Activated CD8-positive, alpha-beta T cell treated with anti-CD3 and anti-CD28 coated beads for 36 hours (primary cell): Measurements from ENCODE around the gene PTPN13. TPM values are rescaled to one million over a fixed set of nuclear protein-coding genes. Genes with fewer than 3 reads are reported as not detected.

Experiments
- ATAC-seq: fragments of 200-7000 bp; cut with Tn5 transposase; one replicate; pipeline ENCODE4 v1.10.0; 2021; ENCODE audit warnings: mild to moderate bottlenecking, moderate library complexity
- CTCF ChIA-PET: fragments of 350-600 bp; sonication (Branson Sonifier 250); formaldehyde crosslinking; loops from one replicate; lab custom pipeline; 2021; ENCODE audit warnings: antibody characterized with exemption; lab: Charles Lee
- POLR2A ChIA-PET: fragments of 350-600 bp; sonication (Branson Sonifier 250); formaldehyde crosslinking; loops from one replicate; lab custom pipeline; 2021; ENCODE audit warnings: antibody characterized with exemption; lab: Charles Lee
- DNase-seq: peaks from one replicate; pipeline ENCODE4 v3.0.0-alpha.2; 2020
- H3K27ac Mint-ChIP-seq: one replicate; pipeline ENCODE4 v1.8.0; 2021; ENCODE audit warnings: mild to moderate bottlenecking, mixed read lengths
- H3K27me3 Mint-ChIP-seq: one replicate; pipeline ENCODE4 v1.8.0; 2021; ENCODE audit warnings: mixed read lengths
- H3K36me3 Mint-ChIP-seq: one replicate; pipeline ENCODE4 v1.8.0; 2021; ENCODE audit warnings: low read depth, mixed read lengths
- H3K4me1 Mint-ChIP-seq: one replicate; pipeline ENCODE4 v1.8.0; 2021; ENCODE audit warnings: low read depth, mixed read lengths
- H3K4me3 Mint-ChIP-seq: one replicate; pipeline ENCODE4 v1.8.0; 2021; ENCODE audit warnings: mild to moderate bottlenecking, moderate library complexity, mixed read lengths
- H3K9me3 Mint-ChIP-seq: one replicate; pipeline ENCODE4 v1.8.0; 2021; ENCODE audit warnings: mixed read lengths
- CTCF ChIP-seq: fragments of 200-600 bp; IDR thresholded peaks from one replicate; pipeline ENCODE4 v1.8.0; 2022; ENCODE audit warnings: antibody characterized with exemption, mild to moderate bottlenecking
- intact Hi-C: fragments of 100-400 bp; cut with micrococcal nuclease; formaldehyde crosslinking; loops from one replicate; pipeline ENCODE4 v1.10.0; 2022
- total RNA-seq, 2 experiments: library from RNA; stranded (reverse); gene quantifications; one replicate each; pipeline ENCODE4 v1.2.3, GENCODE V29; 2021

PTPN13 gene
- total RNA-seq, 2 experiments from 2014 or later: 0.27 to 0.38 TPM

GRCh38 chr4:86837691-86838503, 243.8 kb downstream of the PTPN13 start:
- Mint-ChIP-seq H3K4me3 (no peak overlapping the region), H3K27ac (no peak overlapping the region), H3K4me1 (no peaks in the 10 kb centered on the region), H3K9me3 (no peaks in the 10 kb centered on the region), H3K27me3 (no peaks in the 10 kb centered on the region), H3K36me3 (no peaks in the 10 kb centered on the region)
- CTCF ChIA-PET: no interaction called here
- ATAC-seq (no peak), DNase-seq (no peak)
- no peak for TF ChIP-seq CTCF
- POLR2A ChIA-PET: no interaction called here
- intact Hi-C loops: no loop called here

GRCh38 chr4:86840858-86841257, 246.7 kb downstream of the PTPN13 start:
- no peak overlapping the region for H3K4me3 Mint-ChIP-seq
- no peaks in the 10 kb centered on the region for H3K27me3 Mint-ChIP-seq
- intact Hi-C loops: no loop called here
- ChIA-PET POLR2A (interaction anchor here (0.6 kb wide), 1 partner anchor 449 kb away, joined by 3 read pairs; no protein-coding TSS in a partner anchor), CTCF (no interaction called here)
- no peak overlapping the region for H3K27ac Mint-ChIP-seq
- H3K9me3 Mint-ChIP-seq: no peaks in the 10 kb centered on the region
- no peaks in the 10 kb centered on the region for H3K36me3 Mint-ChIP-seq
- no peak for ATAC-seq
- H3K4me1 Mint-ChIP-seq: no peaks in the 10 kb centered on the region
- no peak for TF ChIP-seq CTCF
- no peak for DNase-seq

GRCh38 chr4:86841309-86841708, 247.2 kb downstream of the PTPN13 start:
- no peak overlapping the region for H3K4me3 Mint-ChIP-seq
- ATAC-seq (no peak), DNase-seq (no peak)
- ChIA-PET CTCF (no interaction called here), POLR2A (no interaction called here)
- TF ChIP-seq CTCF: no peak
- no peak overlapping the region for H3K27ac Mint-ChIP-seq
- H3K4me1 Mint-ChIP-seq: no peaks in the 10 kb centered on the region
- no peaks in the 10 kb centered on the region for H3K36me3 Mint-ChIP-seq
- H3K9me3 Mint-ChIP-seq: no peaks in the 10 kb centered on the region
- intact Hi-C loops: no loop called here
- H3K27me3 Mint-ChIP-seq: no peaks in the 10 kb centered on the region

- intact Hi-C loops: no loop called here
- H3K27ac Mint-ChIP-seq: no peak overlapping the region
- ATAC-seq: no peak
- no peaks in the 10 kb centered on the region for H3K9me3 Mint-ChIP-seq
- H3K27me3 Mint-ChIP-seq: no peaks in the 10 kb centered on the region
- no peaks in the 10 kb centered on the region for H3K36me3 Mint-ChIP-seq
- H3K4me3 Mint-ChIP-seq: no peak overlapping the region
- ChIA-PET CTCF (interaction anchor here (1.3 kb wide), 1 partner anchor 347 kb away, joined by 3 read pairs; no protein-coding TSS in a partner anchor), POLR2A (no interaction called here)
- no peaks in the 10 kb centered on the region for H3K4me1 Mint-ChIP-seq
- TF ChIP-seq CTCF: no peak
- DNase-seq: no peak
Measured at GRCh38 chr4:86845593-86845992, 251.5 kb downstream of the PTPN13 start.

- Mint-ChIP-seq H3K27ac (no peak overlapping the region), H3K4me3 (no peak overlapping the region), H3K4me1 (no peaks in the 10 kb centered on the region), H3K9me3 (no peaks in the 10 kb centered on the region), H3K36me3 (no peaks in the 10 kb centered on the region), H3K27me3 (no peaks in the 10 kb centered on the region)
- ATAC-seq (no peak), DNase-seq (no peak)
- TF ChIP-seq CTCF: no peak
- POLR2A ChIA-PET: no interaction called here
- CTCF ChIA-PET: interaction anchor here (1.3 kb wide), 1 partner anchor 348 kb away, joined by 3 read pairs; no protein-coding TSS in a partner anchor
- intact Hi-C loops: no loop called here
Measured at GRCh38 chr4:86846921-86847320, 252.8 kb downstream of the PTPN13 start.
